Myocyte (in vitro differentiated cells): ENCODE measurements around the gene FAF1. TPM values are rescaled to one million over a fixed set of nuclear protein-coding genes. Genes with fewer than 3 reads are reported as not detected.

ENCODE experiments used
- DNase-seq: peaks from one replicate; pipeline ENCODE4 v3.0.0-alpha.2; 2012; ENCODE audit warnings: low read depth
- total RNA-seq: library from RNA; depleted of rRNA; stranded (reverse); fragments of >200 nt; gene quantifications from 2 replicates; pipeline ENCODE4 v1.2.3, GENCODE V29; 2014

FAF1 gene
- total RNA-seq, 1 donor from 2014 or later: 60.2 TPM

GRCh38 chr1:50978144-50978851 is 18.2 kb upstream of the FAF1 start:
- DNase-seq: peak; percentile 94

GRCh38 chr1:50977575-50978143 is 17.6 kb upstream of the FAF1 start:
- DNase-seq: peak; percentile 81

GRCh38 chr1:50976890-50977574 is 17.0 kb upstream of the FAF1 start:
- DNase-seq: peak; percentile 81

- DNase-seq: peak; percentile 60
Observed at GRCh38 chr1:50976111-50976889, 16.2 kb upstream of the FAF1 start.

- peak; percentile 69 for DNase-seq
Observed at GRCh38 chr1:50975436-50975835, 15.4 kb upstream of the FAF1 start.

GRCh38 chr1:50974618-50974935 is 14.5 kb upstream of the FAF1 start:
- DNase-seq: peak; percentile 70

GRCh38 chr1:50973875-50974617 is 14.0 kb upstream of the FAF1 start:
- DNase-seq: peak; percentile 73

- DNase-seq: no peak
Observed at GRCh38 chr1:50973255-50973654, 13.2 kb upstream of the FAF1 start.

- DNase-seq: peak; percentile 62
Observed at GRCh38 chr1:50972766-50973165, 12.7 kb upstream of the FAF1 start.

GRCh38 chr1:50971748-50972305 is 11.8 kb upstream of the FAF1 start:
- DNase-seq: peak; percentile 62

GRCh38 chr1:50970931-50971582 is 11.0 kb upstream of the FAF1 start:
- peak; percentile 66 for DNase-seq

GRCh38 chr1:50970509-50970887 is 10.4 kb upstream of the FAF1 start:
- no peak for DNase-seq

GRCh38 chr1:50969611-50970508 is 9.8 kb upstream of the FAF1 start, which contains the start of gene CDKN2C:
Gene CDKN2C (plus strand): TSS chr1:50970245. CDS start chr1:50970369, 124 bp downstream.
- peak; percentile 95 for DNase-seq

- DNase-seq: peak; percentile 66
Observed at GRCh38 chr1:50968821-50969610, 8.9 kb upstream of the FAF1 start.

- peak; percentile 94 for DNase-seq
Observed at GRCh38 chr1:50968158-50968820, 8.2 kb upstream of the FAF1 start.

- peak; percentile 70 for DNase-seq
Observed at GRCh38 chr1:50967416-50968157, 7.5 kb upstream of the FAF1 start.

- no peak for DNase-seq
Observed at GRCh38 chr1:50966991-50967390, 6.9 kb upstream of the FAF1 start.
